NCI-H748 treated with DMSO at 0.1 percent for 48 hours (cell line): ENCODE measurements around the gene RPS8.
"Not testable (repeated sequence)": the region's sequence is repeated elsewhere in the genome, so short reads cannot be mapped to it uniquely, and the experiment has no call there.

Experiments
- DNase-seq: peaks from one replicate; lab custom pipeline; 2025; lab: John Stamatoyannopoulos, UW

RPS8 gene

DNA sequence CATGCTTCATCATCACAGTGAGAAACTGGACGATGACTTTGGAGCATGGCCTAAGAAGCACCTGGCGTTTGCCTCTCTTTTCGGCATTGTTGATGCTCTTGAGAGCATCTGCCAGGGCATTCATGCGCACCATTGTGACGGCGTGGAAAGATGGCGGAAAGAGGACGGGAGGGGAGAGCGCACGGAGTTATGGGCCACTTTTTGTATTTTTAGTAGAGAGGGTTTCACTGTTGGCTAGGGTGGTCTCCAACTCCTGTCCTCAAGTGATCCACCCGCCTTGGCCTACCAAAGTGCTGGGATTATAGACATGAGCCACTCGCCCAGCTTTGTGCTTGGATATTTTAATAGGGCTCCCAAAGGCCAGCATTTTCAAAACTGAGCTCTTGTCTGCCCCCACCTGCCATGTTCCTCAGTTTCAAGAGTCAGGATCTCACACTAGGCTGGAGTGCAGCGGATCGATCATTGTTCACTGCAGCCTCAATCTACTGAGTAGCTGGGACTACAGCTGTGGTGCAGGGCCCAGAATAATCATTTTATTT lies 5.3 kb downstream of the RPS8 start:
- no peak for DNase-seq

DNA sequence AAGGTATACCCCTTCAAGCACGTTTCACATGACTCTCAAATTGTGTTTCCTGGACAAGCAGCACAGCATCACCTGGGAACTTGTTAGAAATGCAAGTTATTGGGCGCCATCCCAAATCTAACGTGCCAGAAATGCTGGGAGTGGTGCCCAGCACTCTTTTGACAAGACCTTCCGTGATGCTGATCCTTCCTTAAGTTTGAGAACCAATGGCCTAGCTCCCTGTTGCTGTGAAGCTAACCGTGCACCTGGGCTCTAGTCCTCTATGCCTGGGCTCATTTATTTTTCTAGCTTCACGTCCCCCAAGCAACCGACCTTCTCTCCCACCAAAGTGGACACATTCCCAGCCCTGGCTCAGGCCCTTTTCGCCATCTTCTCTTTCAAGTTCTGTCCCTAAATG lies 8.4 kb downstream of the RPS8 start:
- DNase-seq: no peak

GRCh38 chr1:44784094-44785028 lies 9.0 kb downstream of the RPS8 start:
- no peak for DNase-seq

DNA sequence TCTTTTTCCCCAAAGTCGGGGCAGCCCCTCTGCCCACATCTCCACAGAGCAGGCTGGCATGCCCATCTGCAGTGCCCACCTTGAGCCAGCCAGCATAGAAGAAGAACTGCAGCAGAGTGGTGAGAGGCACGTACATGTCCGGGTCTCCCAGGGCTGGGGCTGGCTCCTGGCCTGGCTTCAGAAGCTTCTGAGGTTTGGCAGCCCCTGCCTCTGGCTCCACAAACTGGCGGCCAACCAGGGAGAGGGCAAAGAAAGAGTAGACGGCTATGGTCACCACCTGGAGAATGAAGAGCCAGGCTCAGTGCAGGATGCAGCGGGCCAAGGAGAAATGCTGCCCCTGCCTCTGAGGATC lies 9.7 kb downstream of the RPS8 start:
- no peak for DNase-seq

DNA sequence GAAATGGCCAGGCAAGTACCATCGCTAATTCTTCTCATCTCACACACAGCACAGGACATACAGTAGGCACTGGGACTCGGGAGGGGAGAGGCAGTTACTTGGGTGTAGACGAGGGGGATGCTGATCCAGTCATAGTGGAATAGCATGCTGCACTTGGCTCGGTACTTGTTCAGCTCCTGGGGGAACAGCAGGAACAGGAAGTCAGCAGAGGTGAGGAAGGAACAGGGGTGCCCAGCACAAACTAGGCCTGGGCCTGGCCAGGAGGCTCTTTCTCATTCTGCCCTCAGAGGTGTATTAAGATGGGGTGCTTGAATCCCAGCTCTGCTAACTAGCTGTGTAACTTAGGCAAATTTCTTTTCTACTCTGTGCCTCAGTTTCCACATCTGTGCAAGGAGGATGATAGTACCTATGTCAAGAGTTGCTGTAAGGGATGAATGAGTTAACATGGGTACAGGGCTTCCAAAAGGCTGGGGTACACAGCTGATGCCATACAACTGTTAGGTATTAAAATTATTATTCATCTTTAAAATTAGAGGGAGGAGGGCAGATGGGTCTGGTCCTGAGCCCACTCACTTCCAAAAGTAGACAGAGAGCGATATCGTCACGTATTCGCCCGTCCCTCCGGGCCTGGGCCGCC lies 10.3 kb downstream of the RPS8 start:
- DNase-seq: no peak

- no peak for DNase-seq
Measured at GRCh38 chr1:44786138-44786840, 10.9 kb downstream of the RPS8 start.

- no peak for DNase-seq
Measured at GRCh38 chr1:44786841-44787426, 11.6 kb downstream of the RPS8 start.

DNA sequence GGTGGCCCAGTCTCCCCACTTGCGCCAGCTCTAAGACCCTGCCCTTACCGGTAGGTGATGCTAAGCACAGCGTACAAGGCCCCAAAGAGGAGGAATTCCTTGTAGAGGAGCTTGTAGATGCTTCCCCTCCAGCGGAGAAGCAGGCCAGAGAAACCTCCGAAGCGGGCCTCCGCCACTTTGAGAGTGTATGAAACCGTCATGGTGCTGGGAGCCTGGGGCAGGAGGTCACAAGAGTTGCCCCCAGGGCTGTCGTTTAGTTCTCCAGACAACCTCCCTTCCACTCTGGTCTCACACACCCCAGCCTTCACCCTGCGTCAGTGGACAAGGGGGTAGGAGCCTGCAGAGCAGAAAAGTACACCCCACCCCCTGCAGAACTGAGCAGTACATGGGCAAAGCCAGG lies 12.2 kb downstream of the RPS8 start:
- no peak for DNase-seq

DNA sequence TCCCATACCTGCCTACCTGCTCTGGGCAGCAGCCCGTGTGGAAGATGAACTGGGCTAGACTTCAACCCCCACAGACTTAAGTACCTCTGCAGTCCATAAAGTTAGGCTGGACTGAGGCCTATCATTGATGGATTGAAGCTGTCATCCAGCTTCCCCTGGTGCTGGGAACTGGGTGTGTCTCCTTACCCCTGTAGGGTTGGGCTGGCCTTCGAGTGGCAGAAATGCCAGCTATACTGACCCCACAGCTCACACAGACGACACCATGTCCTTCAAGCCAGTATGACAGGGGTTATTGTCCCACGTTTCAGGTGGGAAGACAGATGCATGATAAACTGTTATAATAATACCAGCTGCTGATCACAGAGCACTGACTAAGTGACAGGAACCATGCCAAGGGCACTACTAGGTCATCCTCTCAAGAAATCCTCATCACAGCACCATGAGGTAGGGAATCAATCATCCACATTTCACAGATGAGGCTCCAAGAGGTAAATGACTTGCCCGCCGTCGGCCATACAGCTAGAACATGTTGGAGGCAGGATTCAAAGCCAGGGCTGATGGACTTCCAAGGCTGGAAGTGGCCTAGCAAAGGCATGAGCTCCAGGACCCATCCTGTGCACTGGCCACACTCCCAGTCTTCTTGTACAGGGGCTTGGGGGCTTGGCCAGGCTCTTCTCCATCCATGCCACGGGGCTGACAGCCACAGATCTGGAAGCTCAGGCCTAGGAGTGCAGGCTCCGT lies 12.9 kb downstream of the RPS8 start, which contains the start of gene BEST4:
TSS of gene BEST4 (minus strand) at position 51 of the 741 bp plus-strand sequence. CDS start 465 bp downstream, outside the sequence.
- no peak for DNase-seq

DNA sequence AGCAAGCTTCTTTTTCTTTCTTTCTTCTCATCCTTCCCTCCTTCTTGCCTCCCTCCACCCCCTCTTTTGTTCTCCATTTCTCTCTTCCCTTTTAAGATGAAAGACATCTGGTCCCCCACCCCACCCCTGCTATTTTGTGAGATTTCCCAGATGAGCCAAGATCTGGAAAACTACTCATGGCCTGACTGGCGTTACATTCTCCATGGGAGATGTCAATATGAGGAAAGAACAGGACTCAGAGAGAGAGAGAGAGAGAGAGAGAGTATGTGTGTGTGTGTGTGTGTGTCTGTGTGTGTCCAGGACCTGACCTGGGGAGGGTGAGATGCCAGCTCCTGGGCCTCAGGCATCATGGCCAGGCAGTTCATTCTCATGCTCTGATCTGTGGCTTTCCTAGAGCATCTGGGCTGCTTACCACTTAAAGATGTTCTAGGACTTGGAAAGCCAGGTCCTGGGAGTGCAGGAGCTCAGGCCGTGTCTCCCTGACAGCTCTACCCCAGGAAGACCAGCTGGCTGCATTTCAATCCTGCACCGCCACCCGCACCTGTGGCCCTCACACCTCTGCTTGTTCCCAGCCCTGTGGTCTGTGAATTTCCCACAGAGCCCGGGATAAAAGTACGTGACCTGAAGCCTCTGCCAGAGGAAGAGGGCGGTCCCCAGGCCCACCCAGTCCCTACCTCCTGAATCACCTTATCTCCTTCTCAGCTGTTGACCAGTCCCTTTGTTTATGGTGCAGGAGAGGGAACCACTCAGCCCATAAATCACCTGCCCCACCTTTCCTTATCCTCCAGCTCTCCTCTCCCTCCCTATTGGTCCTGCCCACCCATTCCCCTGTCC lies 15.8 kb downstream of the RPS8 start:
- no peak for DNase-seq

- no peak for DNase-seq
Measured at GRCh38 chr1:44792736-44793502, 17.6 kb downstream of the RPS8 start.

DNA sequence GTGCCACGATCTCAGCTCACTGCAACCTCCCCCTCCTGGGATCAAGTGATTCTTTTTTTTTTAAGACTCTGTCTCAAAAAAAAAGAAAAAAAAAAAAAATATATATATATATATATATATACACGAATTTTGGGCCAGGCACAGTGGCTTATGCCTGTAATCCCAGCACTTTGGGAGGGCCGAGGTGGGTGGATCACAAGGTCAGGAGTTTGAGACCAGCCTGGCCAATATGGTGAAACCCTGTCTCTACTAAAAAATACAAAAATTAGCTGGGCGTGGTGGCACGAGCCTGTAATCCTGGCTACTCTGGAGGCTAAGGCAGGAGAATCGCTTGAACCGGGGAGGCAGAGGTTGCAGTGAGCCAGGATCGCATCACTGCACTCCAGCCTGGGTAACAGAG lies 22.5 kb downstream of the RPS8 start:
- not testable (repeated sequence) for DNase-seq

DNA sequence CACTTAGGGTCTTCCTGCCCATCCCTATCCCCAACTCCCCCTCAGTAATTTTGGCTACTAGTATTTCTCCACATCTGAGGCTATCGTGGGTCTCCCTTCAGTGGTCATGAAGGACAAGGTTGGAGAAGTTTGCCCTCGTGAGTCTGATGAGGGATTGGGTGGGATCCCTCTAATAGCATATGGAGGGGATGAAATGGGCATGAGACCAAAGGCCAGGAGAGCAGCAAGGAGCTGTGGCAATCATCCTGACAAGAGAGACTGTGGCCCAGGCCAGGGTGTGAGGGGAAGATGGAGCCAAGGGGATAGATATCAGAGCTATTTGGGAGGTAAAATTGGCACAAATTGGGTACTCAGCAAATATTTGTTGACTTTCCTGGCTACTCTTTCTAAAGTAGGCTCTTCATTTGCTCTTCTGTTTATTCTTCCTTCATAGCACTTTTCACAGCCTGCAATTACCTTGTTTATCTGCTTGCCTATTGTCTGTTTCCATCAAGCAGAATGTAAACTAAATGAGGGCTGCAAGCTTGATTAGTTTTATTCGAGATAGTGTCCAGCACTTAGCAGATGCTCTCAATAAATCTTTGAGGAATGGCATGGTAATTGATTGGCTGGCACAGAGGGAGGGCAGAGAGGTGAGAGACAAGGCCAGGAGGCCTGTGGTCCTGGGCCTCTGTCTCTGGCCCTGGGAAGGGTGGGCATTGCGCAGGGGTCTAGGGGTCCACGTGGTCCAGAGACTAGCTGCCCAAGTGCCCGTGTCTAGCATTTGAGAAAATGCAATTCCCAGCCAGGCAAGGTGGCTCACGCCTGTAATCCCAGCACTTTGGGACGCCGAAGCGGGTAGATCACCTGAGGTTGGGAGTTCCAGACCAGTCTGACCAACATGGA lies 23.4 kb downstream of the RPS8 start:
- peak; percentile 69 for DNase-seq

DNA sequence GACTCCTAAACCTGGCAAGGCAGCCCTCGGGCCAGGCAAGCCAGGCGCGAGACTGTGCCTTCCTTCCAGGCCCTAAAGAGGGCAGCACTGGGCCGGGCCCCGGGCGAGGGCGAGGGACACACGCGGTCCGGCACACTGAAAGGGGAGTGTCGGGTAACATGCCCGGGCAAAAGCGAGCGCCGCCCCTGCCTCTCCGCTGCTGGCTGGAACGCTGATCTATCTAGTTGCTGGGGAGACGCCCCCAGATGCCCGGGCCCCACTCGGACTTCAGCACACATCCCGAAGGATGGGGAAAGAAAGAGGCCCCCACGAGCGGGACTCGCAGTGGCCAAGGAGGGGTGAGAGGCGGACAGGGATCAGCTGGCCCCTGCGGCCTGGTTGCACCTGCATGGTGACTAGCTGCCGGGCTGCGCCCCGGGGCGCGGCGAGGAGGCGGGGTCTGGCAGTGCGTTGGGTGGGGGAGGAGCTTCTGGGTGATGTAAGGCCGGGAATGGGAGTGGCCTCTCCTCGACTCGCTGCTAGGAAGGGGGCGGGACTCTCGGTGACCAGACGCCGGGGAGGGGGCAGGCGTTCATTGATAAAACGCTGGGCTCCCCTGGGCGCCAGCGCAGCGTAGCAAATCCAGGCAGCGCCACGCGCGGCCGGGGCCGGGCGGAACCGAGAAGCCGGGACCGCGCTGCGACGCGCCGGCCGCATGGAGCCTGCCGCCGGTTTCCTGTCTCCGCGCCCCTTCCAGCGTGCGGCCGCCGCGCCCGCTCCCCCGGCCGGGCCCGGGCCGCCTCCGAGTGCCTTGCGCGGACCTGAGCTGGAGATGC lies 24.6 kb downstream of the RPS8 start, which contains the start of gene PLK3:
TSS of gene PLK3 (plus strand) at position 608 of the 815 bp plus-strand sequence. CDS start at position 695, 87 bp downstream.
- DNase-seq: peak; percentile 95

DNA sequence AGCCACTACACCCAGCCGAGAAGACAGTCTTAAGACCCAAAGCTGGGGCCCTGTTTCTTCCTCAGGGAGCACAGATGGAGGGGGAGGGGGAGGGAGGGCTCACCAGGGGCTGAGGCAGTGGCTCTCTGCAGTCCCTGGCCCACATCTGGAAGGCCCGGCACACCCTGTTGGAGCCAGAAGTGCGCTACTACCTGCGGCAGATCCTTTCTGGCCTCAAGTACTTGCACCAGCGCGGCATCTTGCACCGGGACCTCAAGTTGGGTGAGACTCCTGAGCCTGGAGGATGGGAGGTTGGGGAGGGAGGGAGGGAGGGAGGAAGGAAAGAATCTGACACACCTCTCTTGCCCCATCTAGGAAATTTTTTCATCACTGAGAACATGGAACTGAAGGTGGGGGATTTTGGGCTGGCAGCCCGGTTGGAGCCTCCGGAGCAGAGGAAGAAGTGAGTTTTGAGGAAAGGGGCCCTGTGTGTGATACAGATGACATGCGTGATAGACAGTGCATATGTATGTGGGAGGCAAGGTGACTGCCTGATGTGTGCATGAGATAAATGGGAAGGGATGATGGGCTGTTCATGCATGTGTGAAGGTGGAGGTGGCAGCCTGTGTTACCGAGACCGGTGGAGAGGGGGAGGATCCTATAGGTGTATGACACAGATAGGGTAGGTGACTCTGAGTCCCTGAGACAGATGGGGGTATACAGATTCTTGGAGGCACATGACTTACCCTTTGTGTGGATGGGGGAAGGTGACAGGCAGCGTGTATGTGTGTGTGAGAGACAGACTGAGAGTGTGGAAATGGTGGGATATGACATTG lies 26.4 kb downstream of the RPS8 start:
- no peak for DNase-seq

GRCh38 chr1:44802306-44803061 lies 27.1 kb downstream of the RPS8 start:
- no peak for DNase-seq
